Endothelial cell of umbilical vein (primary cell): ENCODE measurements around the gene PANK2. TPM values are rescaled to one million over a fixed set of nuclear protein-coding genes. Genes with fewer than 3 reads are reported as not detected.

Experiments
- BruUV-seq: library from RNA; stranded (reverse); fragments of 400-500 nt; replicated peaks from 2 replicates; lab custom pipeline; 2021; lab: Mats Ljungman, UMichigan
- CTCF ChIA-PET: fragments of 300-600, 350-600 bp; sonication (Branson Sonifier 250); formaldehyde crosslinking; loops from one replicate; lab custom pipeline; 2021; ENCODE audit warnings: antibody characterized with exemption, inconsistent platforms; lab: Charles Lee
- POLR2A ChIA-PET: fragments of 300-600, 350-600 bp; sonication (Branson Sonifier 250); formaldehyde crosslinking; loops from one replicate; lab custom pipeline; 2021; ENCODE audit warnings: antibody characterized with exemption, inconsistent platforms; lab: Charles Lee
- DNase-seq: peaks from one replicate; pipeline ENCODE4 v3.0.0-alpha.2; 2011; ENCODE audit warnings: low read depth, low spot score
- FAIRE-seq: peaks from 2 replicates; lab custom pipeline; 2011; peaks lifted over from hg19 to GRCh38; lab: Jason Lieb, UNC
- H2AFZ ChIP-seq: 2 replicates; pipeline ENCODE4 v1.6.0; 2012; ENCODE audit warnings: low read depth, low read length, control low read depth, inconsistent platforms
- H3K27ac ChIP-seq: 2 replicates; pipeline ENCODE4 v1.5.1; 2011; ENCODE audit warnings: low read depth, mild to moderate bottlenecking, control low read depth, low read length, moderate library complexity; ENCODE audit not compliant: insufficient read depth
- H3K27me3 ChIP-seq, 2 experiments: 2 replicates each; pipeline versions ENCODE4 v1.6.0 to v1.6.1; 2011; ENCODE audit warnings: low read length in 2 of 2, mixed read lengths in 1 of 2; ENCODE audit not compliant: control insufficient read depth in 2 of 2, insufficient read depth in 2 of 2
- H3K36me3 ChIP-seq, 2 experiments: 2 replicates in 1 of 2; 3 replicates in 1 of 2; pipeline ENCODE4 v1.5.1; 2011; ENCODE audit warnings: low read length in 2 of 2, mild to moderate bottlenecking in 1 of 2, moderate library complexity in 1 of 2; ENCODE audit not compliant: control insufficient read depth in 2 of 2, insufficient read depth in 2 of 2; ENCODE audit errors: extremely low read depth in 1 of 2
- H3K4me1 ChIP-seq: 3 replicates; pipeline ENCODE4 v1.5.1; 2011; ENCODE audit warnings: mild to moderate bottlenecking, low read length; ENCODE audit not compliant: control insufficient read depth, insufficient read depth; ENCODE audit errors: extremely low read depth
- H3K4me2 ChIP-seq: 2 replicates; pipeline ENCODE4 v1.6.1; 2011; ENCODE audit warnings: low read length, control low read depth, mixed read lengths; ENCODE audit not compliant: insufficient read depth
- H3K4me3 ChIP-seq, 3 experiments: fragments of 200-600 bp in 1 of 3; sonication (generic), shearing (Covaris generic) in 1 of 3; replicated peaks in 1 of 3; 2 replicates each; pipeline ENCODE4 v1.5.1; 2011 to 2016; ENCODE audit warnings: control low read depth in 3 of 3, low read length in 3 of 3, mild to moderate bottlenecking in 2 of 3, inconsistent platforms in 1 of 3, low read depth in 1 of 3, moderate library complexity in 1 of 3; ENCODE audit not compliant: insufficient read depth in 1 of 3
- H3K79me2 ChIP-seq: 2 replicates; pipeline ENCODE4 v1.6.0; 2012; ENCODE audit warnings: low read length, inconsistent platforms; ENCODE audit not compliant: control insufficient read depth, insufficient read depth
- H3K9ac ChIP-seq: replicated peaks from 2 replicates; pipeline ENCODE3; 2011; ENCODE audit warnings: low read length, control low read depth; ENCODE audit not compliant: insufficient read depth; ENCODE audit errors: extremely low read depth
- H3K9me1 ChIP-seq: replicated peaks from 3 replicates; pipeline ENCODE4 v1.6.0; 2011; ENCODE audit warnings: mild to moderate bottlenecking, low read length; ENCODE audit not compliant: control insufficient read depth, insufficient read depth; ENCODE audit errors: extremely low read depth
- H3K9me3 ChIP-seq: replicated peaks from 2 replicates; pipeline ENCODE4 v1.5.1; 2012; ENCODE audit warnings: low read length, inconsistent platforms; ENCODE audit not compliant: control insufficient read depth, insufficient read depth
- H4K20me1 ChIP-seq: replicated peaks from 2 replicates; pipeline ENCODE3; 2011; ENCODE audit warnings: mild to moderate bottlenecking, low read length; ENCODE audit not compliant: control insufficient read depth, insufficient read depth; ENCODE audit errors: extremely low read depth
- JUN ChIP-seq: IDR thresholded peaks from 2 replicates; pipeline ENCODE4 v1.6.1; 2011; ENCODE audit warnings: borderline replicate concordance, low read depth; ENCODE audit not compliant: insufficient read length, insufficient read depth
- MYC ChIP-seq: IDR thresholded peaks from one replicate; pipeline ENCODE4 v1.6.1; 2011; ENCODE audit warnings: mild to moderate bottlenecking, low read depth, low read length
- POLR2AphosphoS5 ChIP-seq: IDR thresholded peaks from 2 replicates; pipeline ENCODE4 v1.6.1; 2012; ENCODE audit warnings: low read depth, mild to moderate bottlenecking, control low read depth, low read length, moderate library complexity; ENCODE audit not compliant: insufficient read depth
- dilution Hi-C: fragments of 300-500 bp; cut with MboI; formaldehyde crosslinking; loops from one replicate; pipeline ENCODE4 v1.15.0; 2019; ENCODE audit warnings: low sequenced_read_pairs; ENCODE audit not compliant: extremely low pct_ligation_motif_present
- intact Hi-C: fragments of 100-400 bp; cut with micrococcal nuclease; formaldehyde crosslinking; loops from one replicate; pipeline ENCODE4 v1.10.0; 2022
- polyA plus RNA-seq, 4 experiments: library from polyadenylated mRNA; depleted of rRNA in 3 of 4; stranded (reverse) in 3 of 4; unstranded in 1 of 4; fragments of >200 nt; gene quantifications; 2 replicates each; pipeline versions ENCODE4 v1.2.1 to v1.2.3, GENCODE V29; 2011 to 2012; ENCODE audit warnings: missing spikeins in 1 of 4
- total RNA-seq: library from RNA; stranded (reverse); gene quantifications from 2 replicates; pipeline ENCODE4 v1.2.3, GENCODE V29; 2021
- TF ChIP-seq, protein P1 (sequence below): IDR thresholded peaks from 2 replicates; pipeline ENCODE4 v1.6.1; 2011; ENCODE audit not compliant: insufficient read depth, insufficient read length
- TF ChIP-seq, protein P2 (sequence below), 2 donors: IDR thresholded peaks; 1 replicate in 1 of 2; 2 replicates in 1 of 2; pipeline ENCODE4 v1.5.1; 2011; ENCODE audit warnings: low read length in 2 of 2, mild to moderate bottlenecking in 2 of 2, moderate library complexity in 2 of 2, control low read depth in 1 of 2, inconsistent platforms in 1 of 2, low read depth in 1 of 2; ENCODE audit not compliant: insufficient read depth in 1 of 2; ENCODE audit errors: extremely low read depth in 1 of 2

Gene PANK2
- total and polyA plus RNA-seq, 2 donors (not counting 3 experiments of a cell fraction or from before 2014, with no cell fraction given) = 18.9 to 54.3 TPM

DNA sequence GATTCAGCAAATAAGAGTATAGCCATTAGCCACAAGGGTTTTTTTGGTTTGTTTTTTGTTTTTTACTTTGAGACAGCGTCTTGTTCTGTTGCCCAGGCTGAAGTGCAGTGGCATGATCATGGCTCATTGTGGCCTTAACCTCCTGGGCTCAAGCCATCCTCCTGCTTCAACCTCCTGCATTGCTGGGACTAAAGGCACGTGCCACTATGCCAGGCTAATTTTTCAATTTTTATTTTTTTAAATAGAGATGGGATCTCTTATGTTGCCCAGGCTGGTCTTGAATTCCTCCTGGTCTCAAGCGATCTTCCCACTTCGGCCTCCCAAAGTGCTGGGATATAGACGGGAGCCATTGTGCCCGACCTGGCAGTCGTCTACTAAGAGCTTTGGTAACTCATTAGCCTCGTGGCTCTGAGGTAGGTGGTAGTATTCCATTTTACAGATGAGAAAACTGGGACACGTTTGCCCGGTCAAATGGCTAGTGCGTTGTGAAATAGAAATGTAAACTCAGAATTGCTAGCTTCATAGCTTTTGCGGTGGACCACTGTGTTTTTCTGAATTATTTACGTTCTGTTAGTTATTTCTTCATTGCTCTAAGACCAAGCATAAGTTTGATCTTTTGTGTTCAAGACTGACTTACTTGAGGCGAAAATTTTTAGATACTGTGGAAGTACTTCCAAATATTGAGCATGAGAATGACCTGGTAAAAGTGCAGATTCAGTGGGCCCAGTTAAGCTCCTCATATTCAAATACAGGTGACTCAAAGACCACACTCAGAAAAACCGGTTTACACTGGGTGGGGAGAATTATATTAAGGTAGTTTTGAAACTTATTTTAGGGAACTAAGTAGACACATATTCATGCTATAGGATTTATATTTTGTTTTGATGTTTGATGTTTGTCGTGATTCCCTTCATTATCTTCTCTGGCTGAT, 2.1 kb downstream of the PANK2 start:
- H3K27ac ChIP-seq = no peak overlapping the region
- BruUV-seq = no TSS peak
- peak overlapping the region; percentile 99 for H3K4me2 ChIP-seq
- peaks cover 80% of the 10 kb centered on the region for H3K79me2 ChIP-seq
- POLR2A ChIA-PET = no interaction called here
- peaks cover 24% of the 10 kb centered on the region for H4K20me1 ChIP-seq
- dilution Hi-C loops (no loop called here), intact Hi-C loops (loop anchor here (1.0 to 2.0 kb wide), 2 partner anchors 40 to 124 kb away; partner anchors contain the start of gene RNF24)
- peak overlapping the region; percentile 98 for H3K9ac ChIP-seq
- no peak for DNase-seq
- FAIRE-seq = peak; percentile 64
- no peaks in the 10 kb centered on the region for H3K27me3 ChIP-seq
- H3K9me1 ChIP-seq = no peaks in the 10 kb centered on the region
- H3K36me3 ChIP-seq = peaks cover 0 to 2% of the 10 kb centered on the region in 2 experiments
- H3K4me3 ChIP-seq = peak overlapping the region; percentile 87 to 100 (median 99)
- TF ChIP-seq, protein P1, sequence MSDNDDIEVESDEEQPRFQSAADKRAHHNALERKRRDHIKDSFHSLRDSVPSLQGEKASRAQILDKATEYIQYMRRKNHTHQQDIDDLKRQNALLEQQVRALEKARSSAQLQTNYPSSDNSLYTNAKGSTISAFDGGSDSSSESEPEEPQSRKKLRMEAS = no peak
- H3K4me1 ChIP-seq = peaks cover 51% of the 10 kb centered on the region
- CTCF ChIA-PET = interaction anchor here (1.0 to 2.5 kb wide), 6 partner anchors 16 to 194 kb away, joined by 3 to 20 read pairs (median 4); no protein-coding TSS in a partner anchor
- no peak overlapping the region for H2AFZ ChIP-seq
- no peaks in the 10 kb centered on the region for H3K9me3 ChIP-seq

DNA sequence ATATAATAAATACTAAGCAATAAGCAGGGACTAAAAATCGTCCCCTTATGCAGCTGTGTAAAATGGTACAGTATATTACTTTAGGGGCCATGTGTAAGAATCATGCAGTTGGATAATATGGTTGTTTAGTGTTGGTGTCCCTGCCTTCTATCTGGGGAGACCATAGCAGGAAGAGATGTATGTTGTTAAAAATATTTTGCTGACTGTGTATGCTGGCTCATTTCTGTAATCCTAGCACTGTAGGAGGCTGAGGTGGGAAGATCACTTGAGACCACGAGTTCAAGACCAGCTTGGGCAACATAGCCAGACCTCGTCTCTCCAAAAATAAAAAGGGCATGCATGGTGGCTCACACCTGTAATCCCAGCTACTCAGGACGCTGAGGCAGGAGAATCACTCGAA, 5.6 kb downstream of the PANK2 start:
- POLR2A ChIA-PET = no interaction called here
- H3K9ac ChIP-seq = no peak overlapping the region

More for the DNA sequence above, 5.6 kb downstream of the PANK2 start:
- Histone ChIP-seq H2AFZ (no peak overlapping the region), H3K9me3 (no peaks in the 10 kb centered on the region), H3K9me1 (no peaks in the 10 kb centered on the region), H3K27ac (no peak overlapping the region), H3K4me3 (no peak overlapping the region), H4K20me1 (peaks cover 39% of the 10 kb centered on the region), H3K4me1 (peaks cover 60% of the 10 kb centered on the region), H3K27me3 (no peaks in the 10 kb centered on the region), H3K36me3 (peaks cover 0 to 5% of the 10 kb centered on the region in 2 experiments), H3K79me2 (peaks cover 99% of the 10 kb centered on the region), H3K4me2 (no peak overlapping the region)
- FAIRE-seq (no peak), DNase-seq (no peak)
- no peak for TF ChIP-seq MYC
- TF ChIP-seq, protein P2, sequence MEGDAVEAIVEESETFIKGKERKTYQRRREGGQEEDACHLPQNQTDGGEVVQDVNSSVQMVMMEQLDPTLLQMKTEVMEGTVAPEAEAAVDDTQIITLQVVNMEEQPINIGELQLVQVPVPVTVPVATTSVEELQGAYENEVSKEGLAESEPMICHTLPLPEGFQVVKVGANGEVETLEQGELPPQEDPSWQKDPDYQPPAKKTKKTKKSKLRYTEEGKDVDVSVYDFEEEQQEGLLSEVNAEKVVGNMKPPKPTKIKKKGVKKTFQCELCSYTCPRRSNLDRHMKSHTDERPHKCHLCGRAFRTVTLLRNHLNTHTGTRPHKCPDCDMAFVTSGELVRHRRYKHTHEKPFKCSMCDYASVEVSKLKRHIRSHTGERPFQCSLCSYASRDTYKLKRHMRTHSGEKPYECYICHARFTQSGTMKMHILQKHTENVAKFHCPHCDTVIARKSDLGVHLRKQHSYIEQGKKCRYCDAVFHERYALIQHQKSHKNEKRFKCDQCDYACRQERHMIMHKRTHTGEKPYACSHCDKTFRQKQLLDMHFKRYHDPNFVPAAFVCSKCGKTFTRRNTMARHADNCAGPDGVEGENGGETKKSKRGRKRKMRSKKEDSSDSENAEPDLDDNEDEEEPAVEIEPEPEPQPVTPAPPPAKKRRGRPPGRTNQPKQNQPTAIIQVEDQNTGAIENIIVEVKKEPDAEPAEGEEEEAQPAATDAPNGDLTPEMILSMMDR (IDR thresholded peaks at IDR 0.05; ENCODE audit: extremely low read depth in 1 of 2, insufficient read depth in 1 of 2, low read depth in 1 of 2, low read length in 2 of 2) = no peak
- TF ChIP-seq, protein P1 = no peak
- TF ChIP-seq JUN = no peak
- no peak for TF ChIP-seq POLR2AphosphoS5
- CTCF ChIA-PET = no interaction called here
- no TSS peak for BruUV-seq
- dilution Hi-C loops = no loop called here
- intact Hi-C loops = no loop called here
